Measurements from ENCODE around the gene SAMD14.

- TF ChIP-seq EZH2 (IDR thresholded peaks at IDR 0.05; ENCODE audit: low read length, missing control alignments) = no peak
- TF ChIP-seq CTCF (conservative IDR thresholded peaks at IDR 0.05 in 1 of 2, IDR thresholded peaks at IDR 0.05 in 1 of 2; ENCODE audit: low read depth in 1 of 2, low read length in 2 of 2) = no peak
Measured at GRCh38 chr17:50103941-50104340, 26.0 kb downstream of the SAMD14 start.
